Nephron progenitor cell (in vitro differentiated cells): ENCODE data around the gene GALK2.
A peak's percentile ranks its signal among the peaks of the same experiment; 100 is the strongest.

ENCODE experiments used
- DNase-seq: peaks from one replicate; pipeline ENCODE4 v3.0.0; 2021
- H3K27ac Mint-ChIP-seq: 2 replicates; pipeline ENCODE4 v1.8.0; 2021; ENCODE audit warnings: mild to moderate bottlenecking, moderate library complexity, mixed read lengths
- H3K27me3 Mint-ChIP-seq: 2 replicates; pipeline ENCODE4 v1.8.0; 2021; ENCODE audit warnings: mild to moderate bottlenecking, low read depth, mixed read lengths; ENCODE audit not compliant: poor library complexity
- H3K36me3 Mint-ChIP-seq: 2 replicates; pipeline ENCODE4 v1.8.0; 2021; ENCODE audit warnings: low read depth, mixed read lengths
- H3K4me1 Mint-ChIP-seq: 2 replicates; pipeline ENCODE4 v1.8.0; 2021; ENCODE audit warnings: mixed read lengths
- H3K4me3 Mint-ChIP-seq: 2 replicates; pipeline ENCODE4 v1.8.0; 2021; ENCODE audit warnings: mild to moderate bottlenecking, moderate library complexity, mixed read lengths
- H3K9me3 Mint-ChIP-seq: 2 replicates; pipeline ENCODE4 v1.8.0; 2021; ENCODE audit warnings: mild to moderate bottlenecking, moderate library complexity, mixed read lengths
- CTCF ChIP-seq: fragments of 200-600 bp; sonication (generic); IDR thresholded peaks from 2 replicates; pipeline ENCODE4 v1.5.0; 2021; ENCODE audit warnings: antibody characterized with exemption

Gene GALK2

DNA sequence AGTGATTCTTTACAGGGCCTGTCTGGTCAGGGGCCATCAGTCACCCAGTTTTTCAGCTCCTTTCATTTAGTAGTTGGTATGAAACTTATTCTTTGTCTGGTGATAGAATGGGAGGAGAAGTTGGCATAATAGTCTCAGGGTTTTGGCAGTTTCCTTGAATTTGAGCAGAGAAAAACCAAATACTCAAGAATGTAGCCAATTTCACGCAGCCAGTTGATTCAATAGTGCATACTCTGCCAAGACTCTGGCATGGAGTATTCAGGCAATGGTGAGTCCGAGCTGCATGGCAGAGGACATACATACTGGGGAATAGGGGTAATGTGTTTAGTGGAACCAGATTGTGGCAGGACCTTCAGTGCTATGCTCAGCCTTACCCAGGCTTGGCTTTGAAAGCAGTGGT lies 118.3 kb downstream of the GALK2 start:
- no peak overlapping the region for H3K4me3 Mint-ChIP-seq
- peaks cover 35% of the 10 kb centered on the region for H3K36me3 Mint-ChIP-seq
- no peak overlapping the region for H3K27ac Mint-ChIP-seq

GRCh38 chr15:49290191-49290590 lies 120.1 kb downstream of the GALK2 start:
- TF ChIP-seq CTCF = no peak
- Mint-ChIP-seq H3K36me3 (peaks cover 27% of the 10 kb centered on the region), H3K9me3 (no peaks in the 10 kb centered on the region), H3K27me3 (no peaks in the 10 kb centered on the region), H3K4me1 (no peaks in the 10 kb centered on the region), H3K4me3 (no peak overlapping the region), H3K27ac (peak overlapping the region; percentile 52)
- no peak for DNase-seq

More for the DNA sequence above, 118.3 kb downstream of the GALK2 start:
- no peaks in the 10 kb centered on the region for H3K4me1 Mint-ChIP-seq
- DNase-seq = no peak
- H3K27me3 Mint-ChIP-seq = no peaks in the 10 kb centered on the region
- H3K9me3 Mint-ChIP-seq = no peaks in the 10 kb centered on the region
- TF ChIP-seq CTCF = no peak

GRCh38 chr15:49293941-49294340 lies 123.9 kb downstream of the GALK2 start:
- H3K4me3 Mint-ChIP-seq = no peak overlapping the region
- peaks cover 15% of the 10 kb centered on the region for H3K9me3 Mint-ChIP-seq
- no peaks in the 10 kb centered on the region for H3K27me3 Mint-ChIP-seq
- no peak for DNase-seq
- peaks cover 43% of the 10 kb centered on the region for H3K36me3 Mint-ChIP-seq
- H3K27ac Mint-ChIP-seq = no peak overlapping the region
- H3K4me1 Mint-ChIP-seq = no peaks in the 10 kb centered on the region
- TF ChIP-seq CTCF = no peak

DNA sequence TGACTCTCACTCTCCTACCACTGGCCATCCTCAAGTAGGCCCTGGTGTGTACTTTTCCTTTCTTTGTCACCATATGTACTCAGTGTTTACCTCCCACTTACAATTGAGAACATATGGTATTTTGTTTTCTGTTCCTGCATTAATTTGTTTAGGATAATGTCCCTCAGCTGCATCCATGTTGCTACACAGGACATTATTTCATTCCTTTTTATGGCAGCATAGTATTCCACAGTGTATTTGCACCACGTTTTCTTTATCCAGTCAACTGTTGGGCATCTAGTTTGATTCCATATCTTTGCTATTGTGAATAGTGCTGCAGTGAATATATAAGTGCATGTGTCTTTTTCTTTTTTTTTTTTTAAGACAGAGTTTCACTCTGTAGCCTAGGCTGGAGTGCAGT lies 126.2 kb downstream of the GALK2 start:
- no peak for DNase-seq
- Mint-ChIP-seq H3K36me3 (peaks cover 52% of the 10 kb centered on the region), H3K27ac (no peak overlapping the region), H3K4me3 (no peak overlapping the region), H3K4me1 (no peaks in the 10 kb centered on the region), H3K9me3 (peaks cover 15% of the 10 kb centered on the region), H3K27me3 (no peaks in the 10 kb centered on the region)
- no peak for TF ChIP-seq CTCF

- Mint-ChIP-seq H3K36me3 (peaks cover 48% of the 10 kb centered on the region), H3K4me3 (no peak overlapping the region)
- no peak for DNase-seq
Observed at GRCh38 chr15:49297584-49297983, 127.5 kb downstream of the GALK2 start.

More at GRCh38 chr15:49297584-49297983, 127.5 kb downstream of the GALK2 start:
- no peak for TF ChIP-seq CTCF
- Mint-ChIP-seq H3K27ac (no peak overlapping the region), H3K27me3 (no peaks in the 10 kb centered on the region), H3K4me1 (no peaks in the 10 kb centered on the region), H3K9me3 (peaks cover 15% of the 10 kb centered on the region)
